HepG2 (cell line): ENCODE measurements around the gene SS18L1. TPM values are rescaled to one million over a fixed set of nuclear protein-coding genes. Genes with fewer than 3 reads are reported as not detected.

Experiments used
- ARNTL ChIP-seq: sonication (generic); formaldehyde crosslinking; IDR thresholded peaks from 2 replicates; pipeline ENCODE4 v1.4.0; 2020; ENCODE audit warnings: mild to moderate bottlenecking, missing genetic modification reagents
- CBX5 ChIP-seq: sonication (generic); formaldehyde crosslinking; IDR thresholded peaks from 2 replicates; pipeline ENCODE4 v1.4.0; 2020; ENCODE audit warnings: missing genetic modification reagents, borderline replicate concordance
- FLYWCH1 ChIP-seq: sonication (generic); formaldehyde crosslinking; IDR thresholded peaks from 2 replicates; pipeline ENCODE4 v1.8.1; 2023; ENCODE audit warnings: mild to moderate bottlenecking, missing genetic modification reagents
- GFI1 ChIP-seq: sonication (generic); formaldehyde crosslinking; IDR thresholded peaks from 2 replicates; pipeline ENCODE4 v1.5.0; 2020; ENCODE audit warnings: missing genetic modification reagents, mild to moderate bottlenecking, borderline replicate concordance
- HOXA7 ChIP-seq: sonication (generic); formaldehyde crosslinking; IDR thresholded peaks from 2 replicates; pipeline ENCODE4 v1.8.1; 2022; ENCODE audit warnings: mild to moderate bottlenecking, missing genetic modification reagents, moderate library complexity
- KDM2A ChIP-seq: sonication (generic); formaldehyde crosslinking; IDR thresholded peaks from 2 replicates; pipeline ENCODE4 v1.4.0; 2020; ENCODE audit warnings: low read depth, missing genetic modification reagents, borderline replicate concordance
- KDM3A ChIP-seq: IDR thresholded peaks from 2 replicates; pipeline ENCODE4 v1.6.1; 2018; ENCODE audit warnings: low read depth, missing compliant biosample characterization
- KLF16 ChIP-seq, 2 experiments: sonication (generic) in 1 of 2; formaldehyde crosslinking in 1 of 2; IDR thresholded peaks; 2 replicates each; pipeline versions ENCODE4 v1.6.1 to v1.8.0; 2016 to 2023; ENCODE audit warnings: missing genetic modification reagents in 2 of 2, missing compliant biosample characterization in 1 of 2
- NFATC3 ChIP-seq: sonication (generic); formaldehyde crosslinking; IDR thresholded peaks from 2 replicates; pipeline ENCODE4 v1.5.1; 2020; ENCODE audit warnings: mild to moderate bottlenecking, missing genetic modification reagents
- NFE2 ChIP-seq: sonication (generic); formaldehyde crosslinking; IDR thresholded peaks from 2 replicates; pipeline ENCODE4 v1.4.0; 2020; ENCODE audit warnings: missing genetic modification reagents
- NFIB ChIP-seq: sonication (generic); formaldehyde crosslinking; IDR thresholded peaks from 2 replicates; pipeline ENCODE4 v1.9.0; 2021; ENCODE audit warnings: missing genetic modification reagents, mild to moderate bottlenecking, borderline replicate concordance
- ONECUT2 ChIP-seq: sonication (generic); formaldehyde crosslinking; IDR thresholded peaks from 2 replicates; pipeline ENCODE4 v1.4.0; 2020; ENCODE audit warnings: missing genetic modification reagents
- PHF21A ChIP-seq: sonication (generic); formaldehyde crosslinking; IDR thresholded peaks from 2 replicates; pipeline ENCODE4 v1.5.0; 2020; ENCODE audit warnings: mild to moderate bottlenecking, missing genetic modification reagents
- RFX5 ChIP-seq: IDR thresholded peaks from 2 replicates; pipeline ENCODE4 v1.6.1; 2011; ENCODE audit warnings: low read depth, low read length, improper control_type of control experiment
- TGIF2 ChIP-seq: IDR thresholded peaks from 2 replicates; pipeline ENCODE4 v1.6.1; 2016; ENCODE audit warnings: control low read depth, missing compliant biosample characterization
- YY1 ChIP-seq: IDR thresholded peaks from 2 replicates; pipeline ENCODE4 v1.6.1; 2011; ENCODE audit warnings: low read length, low read depth, moderate library complexity, mild to moderate bottlenecking; ENCODE audit not compliant: insufficient read depth, insufficient replicate concordance
- ZBTB8A ChIP-seq: sonication (generic); formaldehyde crosslinking; IDR thresholded peaks from 2 replicates; pipeline ENCODE4 v1.4.0; 2020; ENCODE audit warnings: mild to moderate bottlenecking, low read depth, missing genetic modification reagents, borderline replicate concordance
- ZNF263 ChIP-seq: sonication (generic); formaldehyde crosslinking; IDR thresholded peaks from 2 replicates; pipeline ENCODE4 v1.4.0; 2020; ENCODE audit warnings: missing genetic modification reagents
- ZNF317 ChIP-seq: sonication (generic); formaldehyde crosslinking; IDR thresholded peaks from 2 replicates; pipeline ENCODE4 v1.5.0; 2020; ENCODE audit warnings: mild to moderate bottlenecking, missing genetic modification reagents
- ZNF337 ChIP-seq: sonication (generic); formaldehyde crosslinking; IDR thresholded peaks from 2 replicates; pipeline ENCODE4 v1.5.1; 2020; ENCODE audit warnings: missing genetic modification reagents, low read depth, mild to moderate bottlenecking, borderline replicate concordance
- ZNF724P ChIP-seq: sonication (generic); formaldehyde crosslinking; IDR thresholded peaks from 2 replicates; pipeline ENCODE4 v1.8.0; 2022; ENCODE audit warnings: missing genetic modification reagents, borderline replicate concordance
- ZNF878 ChIP-seq: sonication (generic); formaldehyde crosslinking; IDR thresholded peaks from 2 replicates; pipeline ENCODE4 v1.8.1; 2023; ENCODE audit warnings: mild to moderate bottlenecking, missing genetic modification reagents, moderate library complexity
- ZSCAN21 ChIP-seq: sonication (generic); formaldehyde crosslinking; IDR thresholded peaks from 2 replicates; pipeline ENCODE4 v1.8.0; 2022; ENCODE audit warnings: mild to moderate bottlenecking, missing genetic modification reagents, moderate library complexity, borderline replicate concordance
- polyA plus RNA-seq, 8 experiments: library from polyadenylated mRNA; depleted of rRNA in 3 of 8; stranded (reverse) in 7 of 8; unstranded in 1 of 8; fragments of >200 nt; fragmentation: Illumina TruSeq in 4 of 8; extraction: Trizol in 4 of 8; gene quantifications; 2 replicates each; pipeline versions ENCODE4 v1.2.1 to v1.2.3, GENCODE V29; 2011 to 2016; ENCODE audit warnings: low read depth in 4 of 8, missing spikeins in 1 of 8, mixed read lengths in 1 of 8; ENCODE audit not compliant: insufficient read depth in 1 of 8
- total RNA-seq, 5 experiments: library from RNA; depleted of rRNA; stranded (reverse); fragments of >200 nt; fragmentation: Illumina TruSeq; extraction: Trizol; gene quantifications; 2 replicates each; pipeline ENCODE4 v1.2.3, GENCODE V29; 2016; ENCODE audit warnings: low read depth in 1 of 5
- TF ChIP-seq, protein P1 (sequence below): fragments of 450-650 bp; IDR thresholded peaks from 2 replicates; pipeline ENCODE4 v1.6.1; 2016
- TF ChIP-seq, protein P2 (sequence below): IDR thresholded peaks from 2 replicates; pipeline ENCODE4 v1.6.1; 2016; ENCODE audit warnings: missing biosample characterization, missing genetic modification reagents, low read depth
- TF ChIP-seq, protein P3 (sequence below): sonication (generic); formaldehyde crosslinking; IDR thresholded peaks from 2 replicates; pipeline ENCODE4 v1.5.0; 2020; ENCODE audit warnings: missing genetic modification reagents, mild to moderate bottlenecking, borderline replicate concordance
- TF ChIP-seq, protein P4 (sequence below): sonication (generic); formaldehyde crosslinking; IDR thresholded peaks from 2 replicates; pipeline ENCODE4 v1.4.0; 2020; ENCODE audit warnings: mild to moderate bottlenecking, missing genetic modification reagents
- TF ChIP-seq, protein P5 (sequence below): sonication (generic); formaldehyde crosslinking; IDR thresholded peaks from 2 replicates; pipeline ENCODE4 v1.5.0; 2020; ENCODE audit warnings: mild to moderate bottlenecking, low read depth, missing genetic modification reagents, borderline replicate concordance

The SS18L1 gene
- total and polyA plus RNA-seq, 2 of the 13 experiments (the other 11 are each of a cell fraction or from before 2014, with no cell fraction given) = 17.8 to 27.6 TPM

DNA sequence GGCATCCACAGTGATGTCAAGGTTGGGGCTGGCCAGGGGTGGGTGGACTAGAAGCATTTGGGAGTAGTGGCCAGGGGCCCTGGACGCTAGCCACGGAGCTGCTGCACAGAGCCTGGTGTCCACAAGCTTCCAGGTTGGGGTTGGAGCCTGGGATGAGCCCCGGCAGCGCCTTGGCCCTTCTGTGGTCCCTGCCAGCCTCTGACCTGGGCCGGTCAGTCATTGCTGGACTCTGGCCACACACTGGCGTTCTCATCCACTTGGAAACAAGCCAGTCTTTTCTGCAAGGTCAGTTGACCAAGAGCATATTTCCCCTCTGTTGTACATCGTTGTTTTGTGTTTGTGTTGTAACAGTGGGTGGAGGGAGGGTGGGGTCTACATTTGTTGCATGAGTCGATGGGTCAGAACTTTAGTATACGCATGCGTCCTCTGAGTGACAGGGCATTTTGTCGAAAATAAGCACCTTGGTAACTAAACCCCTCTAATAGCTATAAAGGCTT is 8.8 kb upstream of the SS18L1 start (continued):
- no peak for TF ChIP-seq ZBTB8A (CRISPR knock-in tag)
- TF ChIP-seq ZNF317 (CRISPR knock-in tag) = peak; percentile 45; the same call in 1 of the 2 replicates
- TF ChIP-seq TGIF2 = peak; percentile 71
- peak in 1 of 2 experiments; percentile 76; a peak in 2 of 4 replicates for TF ChIP-seq KLF16 (CRISPR knock-in tag; IDR thresholded peaks at IDR 0.05)
- peak; percentile 48; the same call in 1 of the 2 replicates for TF ChIP-seq ZSCAN21
- TF ChIP-seq ZNF878 = no peak
- TF ChIP-seq, protein P1, sequence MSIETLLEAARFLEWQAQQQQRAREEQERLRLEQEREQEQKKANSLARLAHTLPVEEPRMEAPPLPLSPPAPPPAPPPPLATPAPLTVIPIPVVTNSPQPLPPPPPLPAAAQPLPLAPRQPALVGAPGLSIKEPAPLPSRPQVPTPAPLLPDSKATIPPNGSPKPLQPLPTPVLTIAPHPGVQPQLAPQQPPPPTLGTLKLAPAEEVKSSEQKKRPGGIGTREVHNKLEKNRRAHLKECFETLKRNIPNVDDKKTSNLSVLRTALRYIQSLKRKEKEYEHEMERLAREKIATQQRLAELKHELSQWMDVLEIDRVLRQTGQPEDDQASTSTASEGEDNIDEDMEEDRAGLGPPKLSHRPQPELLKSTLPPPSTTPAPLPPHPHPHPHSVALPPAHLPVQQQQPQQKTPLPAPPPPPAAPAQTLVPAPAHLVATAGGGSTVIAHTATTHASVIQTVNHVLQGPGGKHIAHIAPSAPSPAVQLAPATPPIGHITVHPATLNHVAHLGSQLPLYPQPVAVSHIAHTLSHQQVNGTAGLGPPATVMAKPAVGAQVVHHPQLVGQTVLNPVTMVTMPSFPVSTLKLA = peak; percentile 28
- 0 out of 2 replicates have a peak, but pooled peaks have one; percentile 44 for TF ChIP-seq KDM3A (CRISPR knock-in tag)
- no peak for TF ChIP-seq ZNF263 (CRISPR knock-in tag)
- TF ChIP-seq ARNTL = peak; percentile 73; the same call in 1 of the 2 replicates
- TF ChIP-seq, protein P2, sequence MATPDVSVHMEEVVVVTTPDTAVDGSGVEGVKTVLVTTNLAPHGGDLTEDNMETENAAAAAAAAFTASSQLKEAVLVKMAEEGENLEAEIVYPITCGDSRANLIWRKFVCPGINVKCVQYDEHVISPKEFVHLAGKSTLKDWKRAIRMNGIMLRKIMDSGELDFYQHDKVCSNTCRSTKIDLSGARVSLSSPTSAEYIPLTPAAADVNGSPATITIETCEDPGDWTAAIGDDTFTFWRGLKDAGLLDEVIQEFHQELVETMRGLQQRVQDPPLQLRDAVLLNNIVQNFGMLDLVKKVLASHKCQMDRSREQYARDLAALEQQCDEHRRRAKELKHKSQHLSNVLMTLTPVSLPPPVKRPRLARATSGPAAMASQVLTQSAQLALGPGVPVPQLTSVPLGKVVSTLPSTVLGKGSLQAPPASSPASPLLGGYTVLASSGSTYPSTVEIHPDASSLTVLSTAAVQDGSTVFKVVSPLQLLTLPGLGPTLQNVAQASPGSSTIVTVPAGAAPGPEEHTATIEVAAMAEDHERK (CRISPR knock-in tag) = no peak
- TF ChIP-seq ZNF337 (CRISPR knock-in tag) = 0 out of 2 replicates have a peak, but pooled peaks have one; percentile 62
- TF ChIP-seq, protein P3, sequence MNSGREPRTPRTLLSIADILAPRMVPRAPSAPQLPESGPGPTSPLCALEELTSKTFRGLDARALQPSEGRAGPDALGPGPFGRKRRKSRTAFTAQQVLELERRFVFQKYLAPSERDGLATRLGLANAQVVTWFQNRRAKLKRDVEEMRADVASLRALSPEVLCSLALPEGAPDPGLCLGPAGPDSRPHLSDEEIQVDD = no peak
- no peak; the same call in 1 of the 2 replicates for TF ChIP-seq PHF21A (CRISPR knock-in tag)
- 0 out of 2 replicates have a peak, but pooled peaks have one; percentile 35 for TF ChIP-seq ZNF724P (CRISPR knock-in tag)
- TF ChIP-seq RFX5 = 0 out of 2 replicates have a peak, but pooled peaks have one; percentile 11
- TF ChIP-seq FLYWCH1 (CRISPR knock-in tag) = no peak
- TF ChIP-seq NFE2 (CRISPR knock-in tag) = no peak
- TF ChIP-seq CBX5 = peak; percentile 61; the same call in 1 of the 2 replicates
- TF ChIP-seq, protein P4, sequence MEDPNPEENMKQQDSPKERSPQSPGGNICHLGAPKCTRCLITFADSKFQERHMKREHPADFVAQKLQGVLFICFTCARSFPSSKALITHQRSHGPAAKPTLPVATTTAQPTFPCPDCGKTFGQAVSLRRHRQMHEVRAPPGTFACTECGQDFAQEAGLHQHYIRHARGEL (CRISPR knock-in tag) = no peak
- TF ChIP-seq, protein P5, sequence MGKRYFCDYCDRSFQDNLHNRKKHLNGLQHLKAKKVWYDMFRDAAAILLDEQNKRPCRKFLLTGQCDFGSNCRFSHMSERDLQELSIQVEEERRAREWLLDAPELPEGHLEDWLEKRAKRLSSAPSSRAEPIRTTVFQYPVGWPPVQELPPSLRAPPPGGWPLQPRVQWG (CRISPR knock-in tag) = no peak
- no peak for TF ChIP-seq ONECUT2 (CRISPR knock-in tag)
- no peak for TF ChIP-seq YY1
- peak; percentile 91 for TF ChIP-seq KDM2A (CRISPR knock-in tag)
- TF ChIP-seq HOXA7 = no peak
- no peak; the same call in 1 of the 2 replicates for TF ChIP-seq GFI1 (CRISPR knock-in tag)
- no peak for TF ChIP-seq NFATC3 (CRISPR knock-in tag)
- no peak for TF ChIP-seq NFIB (CRISPR knock-in tag)
